DOHH2 (cell line): Measurements from ENCODE around the gene RHCG.

Source experiments
- H3F3A ChIP-seq: fragments of 200-600 bp; sonication (generic), shearing (Covaris generic); 2 replicates; pipeline ENCODE4 v1.6.0; 2016; ENCODE audit warnings: antibody characterized with exemption, mild to moderate bottlenecking; ENCODE audit not compliant: control insufficient read depth, insufficient read depth
- H3K27ac ChIP-seq: fragments of 200-600 bp; sonication (generic); 2 replicates; pipeline ENCODE4 v1.5.1; 2014; ENCODE audit warnings: low read depth, mild to moderate bottlenecking, low read length, moderate library complexity
- H3K27me3 ChIP-seq: fragments of 200-600 bp; sonication (generic); 2 replicates; pipeline ENCODE4 v1.6.1; 2014; ENCODE audit warnings: mild to moderate bottlenecking, low read length, mixed read lengths; ENCODE audit not compliant: control insufficient read depth
- H3K36me3 ChIP-seq: fragments of 200-600 bp; sonication (generic); 2 replicates; pipeline ENCODE4 v1.6.1; 2014; ENCODE audit warnings: mild to moderate bottlenecking, low read length, moderate library complexity, mixed read lengths; ENCODE audit not compliant: control insufficient read depth
- H3K4me1 ChIP-seq: fragments of 200-600 bp; sonication (generic); 2 replicates; pipeline ENCODE4 v1.6.1; 2014; ENCODE audit warnings: mild to moderate bottlenecking, low read length, mixed read lengths; ENCODE audit not compliant: control insufficient read depth
- H3K4me2 ChIP-seq: fragments of 200-600 bp; sonication (generic); 2 replicates; pipeline ENCODE4 v1.6.0; 2014; ENCODE audit warnings: mild to moderate bottlenecking, low read length, moderate library complexity
- H3K4me3 ChIP-seq: fragments of 200-600 bp; sonication (generic); 2 replicates; pipeline ENCODE4 v1.5.1; 2014; ENCODE audit warnings: mild to moderate bottlenecking, low read length, mixed read lengths
- H3K79me2 ChIP-seq: fragments of 200-600 bp; sonication (generic); 2 replicates; pipeline ENCODE4 v1.6.1; 2014; ENCODE audit warnings: mild to moderate bottlenecking, low read length, mixed read lengths; ENCODE audit not compliant: control insufficient read depth
- H3K9me2 ChIP-seq: fragments of 200-600 bp; sonication (generic); replicated peaks from 2 replicates; pipeline ENCODE4 v1.6.1; 2014; ENCODE audit warnings: mild to moderate bottlenecking, low read length, mixed read lengths; ENCODE audit not compliant: control insufficient read depth
- H3K9me3 ChIP-seq: fragments of 200-600 bp; sonication (generic); 2 replicates; pipeline ENCODE4 v1.6.1; 2014; ENCODE audit warnings: antibody characterized with exemption, low read length, mixed read lengths; ENCODE audit not compliant: control insufficient read depth, insufficient read depth
- H4K20me1 ChIP-seq: fragments of 200-600 bp; sonication (generic); 2 replicates; pipeline ENCODE4 v1.6.0; 2014; ENCODE audit warnings: low read depth, mild to moderate bottlenecking, antibody characterized with exemption, low read length, moderate library complexity; ENCODE audit not compliant: control insufficient read depth, insufficient read depth
- CTCF ChIP-seq: fragments of 200-600 bp; sonication (generic); IDR thresholded peaks from one replicate; pipeline ENCODE4 v1.5.1; 2014; ENCODE audit warnings: antibody characterized with exemption, mild to moderate bottlenecking, low read depth, low read length; ENCODE audit not compliant: poor library complexity, severe bottlenecking
- EZH2phosphoT487 ChIP-seq: fragments of 200-600 bp; sonication (generic); IDR thresholded peaks from 2 replicates; pipeline ENCODE4 v1.6.1; 2017; ENCODE audit warnings: borderline replicate concordance, mild to moderate bottlenecking, antibody characterized with exemption, low read length, moderate library complexity, mixed read lengths

Gene RHCG

GRCh38 chr15:89451846-89452245 is 44.5 kb downstream of the RHCG start:
- H3K4me3 ChIP-seq = no peak overlapping the region
- H3K9me3 ChIP-seq = peaks cover 6% of the 10 kb centered on the region
- peaks cover 8% of the 10 kb centered on the region for H3K27me3 ChIP-seq
- no peaks in the 10 kb centered on the region for H4K20me1 ChIP-seq
- no peaks in the 10 kb centered on the region for H3K79me2 ChIP-seq
- H3K4me1 ChIP-seq = peaks cover 3% of the 10 kb centered on the region
- no peak overlapping the region for H3K4me2 ChIP-seq
- H3K9me2 ChIP-seq = no peaks in the 10 kb centered on the region
- TF ChIP-seq EZH2phosphoT487 (no peak), CTCF (no peak)
- peaks cover 4% of the 10 kb centered on the region for H3K36me3 ChIP-seq
- no peaks in the 10 kb centered on the region for H3F3A ChIP-seq
- no peak overlapping the region for H3K27ac ChIP-seq

GRCh38 chr15:89450076-89451006 is 46.0 kb downstream of the RHCG start:
- Histone ChIP-seq H3K4me2 (no peak overlapping the region), H3K27me3 (peaks cover 8% of the 10 kb centered on the region), H3K79me2 (no peaks in the 10 kb centered on the region), H3K9me2 (no peaks in the 10 kb centered on the region), H4K20me1 (no peaks in the 10 kb centered on the region), H3K27ac (no peak overlapping the region), H3K4me3 (no peak overlapping the region), H3F3A (no peaks in the 10 kb centered on the region), H3K4me1 (no peaks in the 10 kb centered on the region), H3K9me3 (no peaks in the 10 kb centered on the region), H3K36me3 (no peaks in the 10 kb centered on the region)
- TF ChIP-seq CTCF = no peak
- no peak for TF ChIP-seq EZH2phosphoT487

- Histone ChIP-seq H3K4me3 (no peak overlapping the region), H3K36me3 (no peaks in the 10 kb centered on the region), H3K27me3 (peaks cover 8% of the 10 kb centered on the region), H3F3A (no peaks in the 10 kb centered on the region), H3K4me2 (no peak overlapping the region), H4K20me1 (no peaks in the 10 kb centered on the region), H3K9me2 (no peaks in the 10 kb centered on the region), H3K4me1 (no peaks in the 10 kb centered on the region), H3K27ac (no peak overlapping the region), H3K9me3 (no peaks in the 10 kb centered on the region), H3K79me2 (no peaks in the 10 kb centered on the region)
- TF ChIP-seq CTCF (no peak), EZH2phosphoT487 (no peak)
Measured at GRCh38 chr15:89448825-89449224, 47.6 kb downstream of the RHCG start.
